HG03066 (cell line): ENCODE data around the gene CCDC157.
A peak's percentile ranks its signal among the peaks of the same experiment; 100 is the strongest.
"Not testable (repeated sequence)": the region's sequence is repeated elsewhere in the genome, so short reads cannot be mapped to it uniquely, and the experiment has no call there.

ENCODE experiments used
- ATAC-seq: cut with Tn5 transposase; IDR thresholded peaks from one replicate; pipeline ENCODE4 v1.9.1; 2021; ENCODE audit warnings: low read depth; ENCODE audit not compliant: unreplicated experiment

CCDC157 gene

DNA sequence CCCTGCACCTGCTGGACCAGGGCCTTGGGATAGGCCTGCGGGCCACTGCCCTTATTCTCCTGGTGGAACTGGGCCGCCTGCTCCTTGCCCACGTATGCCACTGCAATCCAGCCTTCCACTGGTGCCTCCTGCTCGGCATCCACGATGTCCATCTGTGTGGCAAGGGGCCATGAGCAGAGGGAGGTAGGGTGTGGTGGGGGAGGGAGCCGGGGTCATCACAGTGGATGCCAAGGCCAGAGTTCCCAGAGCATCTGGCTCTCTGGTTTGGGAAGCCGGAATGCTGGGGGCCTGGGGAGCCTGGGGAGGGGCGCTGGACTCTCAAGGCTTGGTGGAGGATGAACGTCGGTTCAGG, 29.8 kb downstream of the CCDC157 start:
- ATAC-seq, result no peak

DNA sequence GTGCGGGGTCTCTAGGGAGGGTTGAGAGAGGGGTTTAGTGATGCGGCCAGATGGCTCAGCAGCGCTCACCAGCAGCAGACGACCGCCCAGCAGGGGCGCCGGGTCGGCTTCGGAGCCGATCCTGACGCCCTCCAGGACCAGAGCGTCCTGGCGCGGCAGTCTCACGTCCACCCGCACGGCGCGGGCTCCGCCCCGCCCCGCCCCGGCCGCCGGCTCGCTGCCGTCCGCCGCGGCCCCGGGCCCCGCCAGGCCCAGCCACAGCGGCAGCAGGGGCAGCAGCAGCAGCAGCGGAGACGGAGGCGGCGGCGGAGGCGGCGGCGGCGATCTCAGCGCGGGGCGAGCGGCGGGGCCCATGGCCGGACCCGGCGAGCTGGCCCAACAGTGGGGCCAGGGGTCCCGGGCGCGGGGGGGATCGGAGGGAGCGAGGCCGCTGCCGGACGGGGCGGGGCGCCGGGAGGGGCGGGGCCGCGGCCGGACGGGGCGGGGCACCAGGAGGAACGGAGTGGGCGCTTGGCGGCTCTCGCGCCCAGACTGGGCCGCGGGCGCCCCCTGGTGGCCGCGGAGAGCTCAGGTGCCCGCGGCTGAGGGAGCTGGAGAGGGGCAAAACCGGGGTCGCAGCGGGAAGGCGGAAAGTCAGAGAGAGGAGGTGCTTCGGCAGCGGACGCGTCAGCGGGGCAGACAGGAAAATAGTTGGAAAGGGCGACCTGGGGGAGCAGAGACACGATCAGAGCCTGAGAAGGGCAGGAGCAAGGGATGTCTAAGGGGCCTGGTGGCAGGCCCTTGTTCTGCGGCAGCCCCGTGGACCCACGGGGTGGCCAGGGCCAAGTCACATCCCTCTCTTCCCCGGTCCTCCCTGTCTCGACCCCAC, 30.4 kb downstream of the CCDC157 start, which contains the start of gene RNF215:
TSS of gene RNF215 (minus strand) at position 452 of the 868 bp plus-strand sequence. CDS start at position 354, 98 bp downstream.
- ATAC-seq, result peak; percentile 61

DNA sequence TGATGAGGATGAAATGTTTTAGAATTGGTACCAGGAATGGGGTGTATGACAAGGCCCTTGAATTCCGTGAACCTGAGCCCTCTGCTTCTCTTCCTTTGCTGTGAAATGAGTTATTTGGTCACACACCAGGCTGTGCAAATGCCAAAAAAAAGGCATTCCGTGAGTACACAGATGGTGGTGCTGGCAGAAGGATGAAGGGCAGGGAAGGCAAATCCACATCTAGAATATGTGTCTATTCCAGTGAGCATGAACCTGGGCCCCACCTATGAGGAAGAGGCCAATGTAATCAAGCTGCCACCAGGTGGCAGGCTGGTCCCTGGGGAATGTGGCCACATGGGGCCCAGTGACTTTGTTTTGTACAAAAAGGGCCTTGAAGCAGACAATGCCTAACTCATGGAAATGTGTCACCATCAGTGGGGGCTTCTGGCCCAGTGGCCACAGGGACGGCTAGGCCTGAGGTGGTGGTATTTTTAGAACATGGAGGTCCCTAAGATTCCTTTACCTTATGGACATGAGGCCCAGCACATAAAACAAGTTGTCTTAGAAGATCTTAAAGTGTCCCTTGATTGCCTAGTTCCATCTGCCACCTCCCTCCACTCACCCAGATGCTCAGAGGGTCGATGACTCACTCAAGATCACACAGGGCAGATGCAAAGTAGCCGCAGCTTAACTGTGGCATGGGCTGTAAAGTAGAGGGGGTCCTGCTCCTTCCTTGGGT, 34.3 kb downstream of the CCDC157 start:
- no peak for ATAC-seq

DNA sequence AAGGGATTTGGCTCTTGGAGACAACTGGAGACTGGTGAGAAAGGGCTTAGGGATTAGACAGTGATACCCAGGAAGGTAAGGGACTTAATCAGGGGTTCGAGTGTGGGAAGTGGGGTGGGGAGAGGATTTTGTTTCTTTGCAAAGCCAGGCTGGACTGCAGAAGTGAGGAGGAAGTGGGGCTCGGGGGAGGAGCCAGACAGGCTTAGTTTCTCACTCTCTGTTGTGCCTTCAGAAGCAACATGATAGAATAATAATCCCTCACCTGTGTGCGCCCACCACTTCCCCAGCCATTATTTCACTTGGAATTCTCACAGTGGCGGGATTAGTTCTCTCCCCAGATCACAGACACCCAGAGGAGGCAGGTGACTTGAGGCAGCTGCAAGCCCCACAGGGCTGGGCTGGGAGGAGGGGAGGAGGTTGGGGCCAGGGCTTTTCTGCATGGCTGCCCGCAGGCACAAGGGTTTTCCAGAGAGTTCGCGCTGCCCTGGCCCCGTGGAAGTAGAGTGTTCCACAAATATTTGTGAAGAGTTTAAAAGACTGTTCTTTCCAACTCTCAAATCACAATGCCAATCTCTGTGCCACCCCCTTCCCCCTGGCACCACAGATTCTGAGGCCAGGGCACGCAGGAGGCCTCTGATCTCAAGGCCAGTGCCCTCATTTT, 36.0 kb downstream of the CCDC157 start:
- no peak for ATAC-seq

DNA sequence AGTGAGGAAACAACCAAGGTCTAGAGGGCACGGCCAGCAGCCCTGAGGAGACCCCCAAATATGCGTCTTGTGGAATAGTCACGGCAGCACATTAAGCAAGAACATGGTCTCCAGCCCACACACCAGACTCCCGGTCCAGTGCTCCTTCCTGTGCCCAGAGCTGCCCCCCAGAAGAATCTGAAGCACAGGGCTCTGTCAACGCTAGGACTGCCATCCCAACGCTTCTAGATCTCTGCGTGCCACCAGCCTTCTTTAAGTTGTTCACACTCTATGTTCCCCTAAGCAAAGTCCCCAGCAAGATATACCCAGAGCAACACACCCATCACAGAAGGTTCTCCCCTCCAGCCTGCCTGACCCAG, 36.5 kb downstream of the CCDC157 start:
- no peak for ATAC-seq

DNA sequence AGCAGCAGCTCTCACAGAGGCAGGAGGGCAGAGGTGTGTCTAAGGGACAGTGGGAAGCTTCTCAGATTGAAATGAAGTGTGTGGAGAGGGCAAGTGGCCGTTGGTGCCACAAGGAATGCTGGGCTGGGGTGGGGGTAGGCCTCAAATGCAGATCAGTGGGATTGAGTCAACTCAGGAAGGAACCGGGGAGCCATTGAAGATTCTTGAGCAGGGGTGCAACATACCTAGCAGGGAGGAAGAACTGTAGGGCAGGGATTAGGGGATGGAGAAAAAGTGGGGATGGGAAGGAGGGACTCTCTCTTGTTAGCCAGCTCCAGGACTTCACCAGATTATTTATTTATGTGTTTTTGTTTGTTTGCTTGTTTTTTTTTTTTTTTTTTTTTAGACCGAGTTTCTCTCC, 37.1 kb downstream of the CCDC157 start:
- no peak for ATAC-seq

DNA sequence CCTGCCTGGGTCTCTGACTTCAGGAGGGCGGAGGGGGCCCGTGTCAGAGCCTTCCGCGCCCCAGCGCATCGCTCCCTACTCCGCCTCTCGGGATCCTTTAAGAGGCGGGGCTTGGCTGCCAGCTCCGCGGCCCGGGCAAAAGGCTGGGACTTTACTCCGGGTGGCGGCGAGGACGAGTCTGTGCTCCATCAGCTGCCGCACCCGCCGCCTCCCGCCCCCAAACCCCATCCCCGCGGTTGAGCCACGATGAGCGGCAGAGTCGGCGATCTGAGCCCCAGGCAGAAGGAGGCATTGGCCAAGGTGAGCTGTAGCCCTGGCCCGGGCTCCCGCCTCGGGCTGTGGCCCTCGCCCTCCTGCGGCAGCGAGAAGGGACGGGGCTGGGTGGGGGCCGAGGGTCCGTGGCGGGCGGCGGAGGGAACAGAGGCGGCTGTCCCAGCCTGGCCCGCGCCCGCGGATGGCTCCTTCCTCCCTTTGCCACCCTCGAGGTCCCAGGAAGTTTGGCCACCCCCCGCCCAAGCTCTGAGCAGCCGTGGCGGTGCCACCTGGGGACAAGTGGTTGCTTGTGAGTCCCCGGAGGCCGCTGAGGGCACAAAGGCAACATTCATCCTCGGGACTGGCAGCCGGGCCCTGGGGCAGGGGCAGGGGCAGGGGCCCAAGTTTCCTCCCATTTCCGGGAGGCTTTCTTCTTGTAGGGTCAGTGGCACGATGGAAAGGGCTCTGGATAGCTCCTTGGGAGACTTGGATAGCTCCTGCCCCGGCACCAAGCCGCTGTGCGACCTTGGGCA, 40.3 kb downstream of the CCDC157 start, which contains the start of gene SEC14L2:
TSS of gene SEC14L2 (plus strand) at position 148 of the 785 bp plus-strand sequence. CDS start at position 247, 99 bp downstream.
- no peak for ATAC-seq

DNA sequence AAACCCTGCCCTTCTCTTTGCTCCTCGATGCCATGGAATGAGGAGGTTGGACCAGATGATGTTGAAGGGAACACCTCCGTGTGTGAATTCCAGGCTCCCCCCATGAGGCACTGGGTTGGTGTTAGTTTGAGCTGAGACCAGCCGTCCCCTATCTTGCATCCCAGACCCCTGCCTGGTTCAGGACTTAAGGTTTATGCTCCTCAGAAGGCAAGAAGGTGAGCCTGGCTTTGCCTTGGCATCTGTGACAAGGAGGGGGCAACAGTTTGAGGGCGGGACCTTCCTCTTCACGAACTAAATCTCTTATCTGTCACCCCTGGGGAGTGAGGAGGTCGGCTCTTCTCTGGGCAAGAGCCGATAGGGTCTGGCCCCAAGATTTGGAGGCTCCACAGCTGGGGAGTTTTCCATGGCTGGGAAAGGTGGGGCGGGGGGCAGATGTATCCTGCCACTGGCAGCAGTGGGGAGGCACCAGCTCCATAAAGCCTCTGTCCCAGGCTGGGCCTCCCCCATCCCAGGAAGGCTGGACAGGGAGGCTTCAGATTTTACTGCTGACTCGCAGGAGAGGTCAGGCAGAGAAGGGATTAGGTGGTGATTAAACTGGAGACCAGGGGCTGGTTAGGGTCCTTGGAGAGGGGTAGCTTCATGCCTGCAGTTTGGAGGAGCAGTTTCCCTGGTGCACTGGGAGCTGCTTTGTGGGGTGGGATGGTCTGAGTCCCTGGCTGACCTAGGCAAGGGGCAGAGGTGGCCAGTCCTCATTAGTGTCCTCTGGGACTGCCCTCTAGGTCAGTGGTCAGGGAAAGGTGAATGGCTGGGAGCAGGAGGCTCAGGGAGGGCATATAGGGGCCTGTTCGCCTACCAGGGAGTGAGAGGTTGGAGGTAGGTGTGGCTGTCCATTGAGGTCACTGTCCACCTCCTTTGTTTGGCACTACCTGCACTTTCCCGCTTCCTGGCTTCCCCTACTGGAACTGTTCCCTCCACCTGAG, 41.1 kb downstream of the CCDC157 start:
- no peak for ATAC-seq

DNA sequence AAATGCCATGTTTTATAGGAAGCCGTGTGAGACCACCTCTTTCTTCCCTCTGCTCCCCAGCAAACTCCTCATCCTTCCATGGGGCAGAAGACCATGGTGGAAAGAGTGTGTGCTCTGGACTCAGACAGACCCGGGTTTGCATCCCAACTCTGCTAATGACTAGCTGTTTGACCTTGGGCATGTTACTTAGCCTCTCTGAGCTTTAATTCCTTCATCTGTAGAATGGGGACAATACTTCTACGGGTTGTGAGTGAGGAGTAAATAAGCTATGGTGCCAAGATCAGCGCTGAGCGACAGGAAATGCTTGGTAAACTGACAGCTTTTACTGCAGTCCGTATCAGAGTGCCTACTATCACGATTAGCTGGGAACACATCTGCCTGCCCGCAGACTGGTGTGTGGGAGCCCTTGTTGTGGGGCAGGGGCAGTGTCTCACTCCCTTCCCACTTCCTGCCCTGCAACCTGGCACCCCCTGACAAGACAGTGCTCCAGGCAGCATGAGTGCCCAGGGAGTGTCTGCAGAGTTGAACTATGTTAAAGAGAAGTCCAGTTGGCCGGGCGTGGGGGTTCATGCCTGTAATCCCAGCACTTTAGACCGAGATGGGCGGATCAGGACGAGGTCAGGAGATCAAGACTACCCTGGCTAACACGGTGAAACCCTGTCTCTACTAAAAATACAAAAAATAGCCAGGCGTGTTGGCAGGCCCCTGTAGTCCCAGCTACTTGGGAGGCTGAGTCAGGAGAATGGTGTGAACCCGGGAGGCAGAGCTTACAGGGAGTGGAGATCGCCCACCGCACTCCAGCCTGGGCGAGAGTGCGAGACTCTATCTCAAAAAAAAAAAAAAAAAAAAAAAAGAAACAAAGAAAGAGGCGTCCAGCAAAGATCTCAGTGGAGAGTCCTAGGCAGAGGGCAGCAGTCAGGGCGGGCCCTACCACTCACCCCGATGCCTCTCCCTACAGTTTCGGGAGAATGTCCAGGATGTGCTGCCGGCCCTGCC, 42.2 kb downstream of the CCDC157 start:
- no peak for ATAC-seq

DNA sequence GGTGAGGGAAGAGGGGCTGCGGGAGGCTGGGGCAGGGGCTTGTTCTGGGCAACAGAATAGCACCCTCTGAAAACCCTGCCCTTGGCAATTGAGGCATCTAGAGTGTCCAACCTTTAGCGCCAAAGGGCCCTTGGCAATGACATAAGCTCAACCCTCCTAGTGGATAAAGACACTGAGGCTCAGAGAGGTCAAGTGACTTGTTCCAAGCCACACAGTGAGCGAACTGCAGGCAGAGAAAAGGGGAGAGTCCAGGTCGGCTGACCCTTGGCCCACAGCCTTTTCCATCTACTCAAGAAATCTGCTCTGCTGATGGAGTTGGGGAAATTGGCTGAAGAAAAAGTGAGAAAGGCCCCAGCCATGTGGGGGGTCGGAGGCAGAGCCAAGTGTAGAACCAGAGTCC, 42.9 kb downstream of the CCDC157 start:
- no peak for ATAC-seq

DNA sequence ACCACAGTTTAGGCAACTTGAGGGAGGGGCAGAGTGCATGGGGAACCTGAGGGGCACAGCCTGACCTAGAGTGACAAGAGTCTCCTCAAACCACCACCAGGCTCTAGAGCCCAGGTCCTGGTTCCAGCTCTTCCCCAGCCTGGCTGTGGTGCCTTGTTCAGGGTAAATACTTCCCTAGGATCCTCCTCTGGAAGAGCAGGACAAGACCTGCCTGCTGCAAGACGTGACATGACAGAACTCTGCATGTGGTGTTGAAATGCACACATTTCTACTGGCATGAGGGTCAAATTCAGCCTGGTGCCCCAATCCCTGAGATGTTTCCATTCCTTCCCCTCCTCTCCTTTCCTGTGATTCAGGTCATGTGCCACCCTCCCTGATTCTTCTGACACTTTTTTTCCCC, 43.4 kb downstream of the CCDC157 start:
- no peak for ATAC-seq

DNA sequence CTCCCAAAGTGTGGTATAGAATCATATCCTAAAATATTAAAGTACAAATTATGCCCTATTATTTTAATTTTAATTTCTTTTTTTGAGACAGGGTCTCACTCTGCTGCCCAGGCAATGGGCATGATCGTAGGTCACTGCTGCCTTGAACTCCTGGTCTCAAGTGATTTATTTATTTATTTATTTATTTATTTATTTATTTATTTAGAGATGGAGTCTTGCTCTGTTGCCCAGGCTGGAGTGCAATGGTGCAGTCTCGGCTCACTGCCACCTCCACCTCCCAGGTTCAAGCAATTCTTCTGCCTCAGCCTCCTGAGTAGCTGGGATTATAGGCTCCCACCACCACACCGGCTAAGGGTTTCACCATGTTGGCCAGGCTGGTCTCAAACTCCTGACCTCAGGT, 44.2 kb downstream of the CCDC157 start:
- not testable (repeated sequence) for ATAC-seq

DNA sequence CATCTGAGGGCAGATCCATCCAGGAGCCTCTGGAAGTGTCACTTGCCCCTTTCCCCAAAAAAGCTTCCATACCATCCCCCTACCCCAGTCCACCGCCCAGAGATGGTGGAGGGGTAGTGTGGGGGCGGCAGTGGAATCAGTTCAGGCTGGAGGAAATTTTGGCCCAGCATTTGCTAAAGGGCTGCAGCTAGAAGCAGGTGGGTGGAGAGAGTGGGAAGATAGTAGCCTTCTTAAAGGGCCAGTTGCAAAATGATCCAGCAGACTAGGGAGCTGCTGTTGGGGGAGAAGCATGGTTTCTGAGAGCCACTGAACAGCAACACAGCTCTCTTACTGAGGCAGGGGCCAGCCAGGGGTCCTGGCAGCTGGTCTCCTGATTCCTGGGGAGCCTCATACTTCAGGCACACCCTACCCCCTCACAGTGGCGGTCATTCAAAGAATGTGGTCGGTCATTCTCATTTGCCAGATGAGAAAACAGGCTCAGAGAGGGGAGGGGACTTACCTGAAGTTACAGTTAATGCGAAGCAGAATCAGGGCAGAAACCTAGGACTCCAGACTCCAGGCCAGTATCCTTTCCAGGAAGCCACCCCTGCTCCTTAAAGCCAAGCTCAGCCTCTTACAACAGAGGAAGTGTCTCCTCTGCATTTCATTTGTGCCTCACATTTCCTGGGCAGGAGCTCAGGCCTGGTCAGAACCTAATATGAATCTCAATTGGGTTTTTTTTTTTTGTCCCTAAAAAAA, 45.4 kb downstream of the CCDC157 start:
- no peak for ATAC-seq

DNA sequence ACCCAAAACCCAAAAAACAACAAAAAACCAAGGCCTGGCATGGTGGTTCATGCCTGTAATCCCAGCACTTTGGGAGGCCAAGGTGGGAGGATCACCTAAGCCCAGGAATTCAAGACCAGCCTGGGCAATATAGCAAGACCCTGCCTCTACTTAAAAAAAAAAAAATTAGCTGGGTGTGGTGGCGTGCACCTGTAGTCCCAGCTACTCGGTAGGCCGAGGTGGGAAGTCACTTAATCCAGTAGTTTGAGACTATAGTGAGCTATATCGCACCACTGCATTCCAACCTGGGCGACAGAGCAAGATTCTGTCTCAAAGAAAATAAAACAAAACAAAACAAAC, 45.9 kb downstream of the CCDC157 start:
- ATAC-seq, result not testable (repeated sequence)

DNA sequence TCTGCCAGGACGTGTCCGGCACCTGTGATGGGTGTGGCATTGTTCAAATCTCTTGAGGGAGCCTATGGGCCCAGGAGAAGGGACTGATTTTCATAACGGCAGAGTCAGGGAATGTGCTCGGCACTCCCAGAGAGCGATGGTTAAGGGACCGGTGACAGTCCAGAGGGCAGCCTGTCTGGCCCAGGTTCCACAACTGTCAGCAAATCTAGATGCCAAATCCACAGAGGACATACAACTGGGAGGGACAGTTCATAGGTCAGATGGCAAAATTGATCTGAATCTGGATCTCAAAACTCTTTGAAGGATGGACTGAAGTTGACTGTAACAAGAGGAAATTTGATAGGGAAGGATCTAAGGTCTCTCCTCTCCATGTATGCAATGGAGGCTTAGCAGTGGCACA, 47.5 kb downstream of the CCDC157 start:
- ATAC-seq, result no peak

DNA sequence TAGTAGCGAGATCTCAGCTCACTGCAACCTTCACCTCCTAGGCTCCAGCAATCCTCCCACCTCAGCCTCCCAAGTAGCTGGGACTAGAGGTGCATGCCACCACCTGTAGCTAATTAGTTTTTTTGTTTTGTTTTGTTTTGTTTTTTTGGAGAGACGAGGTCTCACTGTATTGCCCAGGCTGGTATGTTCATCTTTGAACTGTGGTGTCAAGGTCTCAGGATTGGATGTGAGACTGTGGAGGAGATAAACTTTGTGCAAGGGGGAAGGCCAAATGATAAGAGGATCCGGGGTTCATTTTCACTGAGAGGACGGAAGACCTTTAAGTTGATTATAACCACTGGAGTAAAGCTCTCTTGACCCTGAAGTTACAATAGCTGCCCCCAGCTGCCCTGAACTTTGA, 48.9 kb downstream of the CCDC157 start:
- ATAC-seq, result no peak

DNA sequence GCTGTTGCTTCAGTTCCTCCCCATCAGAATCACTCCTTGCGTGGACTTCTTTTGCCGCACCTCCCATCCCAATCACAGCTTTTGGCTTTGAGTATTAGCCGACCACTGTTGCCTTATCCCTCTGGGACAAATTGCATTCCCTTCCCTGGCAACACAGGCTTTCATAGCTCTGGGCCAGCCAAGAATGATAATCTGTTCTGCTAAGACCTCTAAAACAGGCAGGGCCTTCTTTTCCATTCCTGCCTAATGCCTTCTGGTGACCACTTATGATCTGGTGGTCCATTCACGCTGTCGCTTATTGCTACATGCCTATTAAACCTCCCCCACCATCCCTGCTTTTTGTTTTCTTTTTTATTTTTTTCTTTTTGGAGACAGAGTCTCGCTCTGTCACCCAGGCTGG, 49.6 kb downstream of the CCDC157 start:
- no peak for ATAC-seq
